Measurements from ENCODE around the gene VAV1. TPM values are rescaled to one million over a fixed set of nuclear protein-coding genes. Genes with fewer than 3 reads are reported as not detected.

VAV1 gene
- total and polyA plus RNA-seq, 2 of the 13 experiments (the other 11 are each of a cell fraction or from before 2014, with no cell fraction given): not detected

DNA sequence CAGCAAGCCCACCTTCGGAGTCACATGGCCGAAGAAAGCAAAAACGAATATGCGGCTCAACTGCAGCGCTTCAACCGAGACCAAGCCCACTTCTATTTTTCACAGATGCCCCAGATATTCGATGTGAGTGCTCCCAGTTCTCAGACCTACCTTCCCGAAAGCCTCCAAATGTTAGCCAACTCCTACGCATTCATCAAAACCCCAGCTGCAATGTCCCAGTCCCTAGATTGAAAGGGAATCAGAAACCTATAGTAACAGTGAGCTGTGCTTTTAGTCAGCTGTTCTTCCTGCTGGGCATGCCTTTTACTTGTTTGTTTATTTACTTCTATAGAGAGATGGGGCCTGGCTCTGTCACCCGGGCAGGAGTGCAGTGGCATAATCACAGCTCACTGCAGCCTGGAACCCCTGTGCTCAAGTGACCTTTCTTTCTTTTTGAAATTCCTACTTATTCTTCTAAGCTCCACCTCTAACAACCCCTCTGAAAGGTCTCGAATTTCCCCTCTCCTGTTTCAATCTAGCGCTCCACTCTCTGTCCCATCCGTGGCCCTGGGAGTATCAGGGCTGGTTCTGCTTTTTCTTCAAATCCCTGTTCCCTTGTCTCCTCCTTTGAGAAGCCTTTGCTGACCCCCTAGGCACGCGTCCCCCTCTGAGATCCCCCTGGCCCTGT lies 28.7 kb upstream of the VAV1 start:
- Histone ChIP-seq H3K4me2 (ENCODE audit: low read depth, low read length) (0 out of 2 replicates have a peak overlapping the region, but pooled peaks have one; percentile 15), H3K27me3 (ENCODE audit: control insufficient read depth in 1 of 2, insufficient read depth in 2 of 2, low read length in 2 of 2) (no peaks in the 10 kb centered on the region; a peak in 1 of 5 replicates), H3K9ac (ENCODE audit: insufficient read depth, low read depth, low read length) (no peak overlapping the region), H3K27ac (ENCODE audit: extremely low read length, insufficient read depth, low read length) (peak overlapping the region; percentile 26), H2AFZ (ENCODE audit: low read length) (no peak overlapping the region), H3K79me2 (ENCODE audit: insufficient read depth, low read length) (peaks cover 18% of the 10 kb centered on the region), H3K36me3 (replicated peaks in 1 of 2; ENCODE audit: control insufficient read depth in 1 of 2, insufficient read depth in 2 of 2, low read length in 2 of 2) (peaks cover 13 to 45% of the 10 kb centered on the region in 2 experiments; a peak in 4 of 5 replicates), H3K4me1 (ENCODE audit: insufficient read depth, low read length) (peaks cover 55% of the 10 kb centered on the region), H3K9me3 (ENCODE audit: low read length) (no peaks in the 10 kb centered on the region), H3K4me3 (replicated peaks in 1 of 3; ENCODE audit: insufficient read depth in 1 of 3, low read depth in 2 of 3, low read length in 3 of 3) (no peak overlapping the region), H4K20me1 (ENCODE audit: insufficient read depth, low read length) (peaks cover 16% of the 10 kb centered on the region)
- WGBS (ENCODE audit: low lambda C conversion rate): 89% methylated on average over 15 of the region's 15 CpGs
- in situ Hi-C loops (cut with HindIII; ENCODE audit: extremely low pct_ligation_motif_present, low pct_unique_long_range_greater_than_20kb) (no loop called here), intact Hi-C loops (cut with micrococcal nuclease; ENCODE audit: unreplicated experiment) (no loop called here)
- no peak for DNase-seq (ENCODE audit: low spot score)
- TF ChIP-seq TFAP4 (IDR thresholded peaks at IDR 0.05; ENCODE audit: borderline replicate concordance, low read depth): peak; percentile 34; the same call in 1 of the 2 replicates
- peak; percentile 6 for TF ChIP-seq XRCC5 (optimal IDR thresholded peaks at IDR 0.05; ENCODE audit: low read length)
- peak; percentile 85 for TF ChIP-seq ZNF317 (CRISPR knock-in tag; IDR thresholded peaks at IDR 0.05)
- TF ChIP-seq KDM3A (CRISPR knock-in tag; IDR thresholded peaks at IDR 0.05; ENCODE audit: low read depth): no peak
- BruUV-seq (replicated peaks): no TSS peak
- FAIRE-seq: no peak
- POLR2A ChIA-PET: interaction anchor here (0.9 to 1.8 kb wide), 3 partner anchors 9 to 24 kb away, joined by 3 to 15 read pairs (median 3); partner anchors contain the start of gene C3
- CTCF ChIA-PET (ENCODE audit: low intra/inter-chr PET ratio, low total read pairs): no interaction called here
- no peak for ATAC-seq
